ENCODE data around the gene NKX6-2. TPM values are rescaled to one million over a fixed set of nuclear protein-coding genes. Genes with fewer than 3 reads are reported as not detected.

NKX6-2 gene
- total RNA-seq, 2 experiments from 2014 or later = not detected

DNA sequence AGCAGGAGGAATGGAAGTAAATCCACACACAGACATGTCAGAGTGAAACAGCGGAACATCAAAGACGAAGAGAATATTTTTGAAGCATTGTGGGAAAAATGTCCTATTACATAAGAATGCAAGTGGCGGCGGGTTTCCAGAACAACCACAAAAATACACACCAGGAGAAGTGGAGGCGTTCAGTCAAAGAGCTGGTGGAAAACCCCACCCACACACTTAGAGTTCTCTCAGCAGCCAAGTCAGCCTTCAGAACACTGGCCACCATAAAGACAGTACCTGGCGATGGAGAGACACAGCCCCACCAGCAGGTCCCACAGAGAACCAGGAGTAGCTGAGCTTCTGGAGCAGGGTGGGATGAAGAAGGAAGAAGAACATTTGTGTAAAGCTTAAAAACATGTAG is 23.7 kb downstream of the NKX6-2 start:
- no peaks in the 10 kb centered on the region for H3K27me3 ChIP-seq (ENCODE audit: control insufficient read depth in 1 of 2, insufficient read depth in 2 of 2, low read length in 2 of 2)
- Mint-ChIP-seq H3K9me3 (no peaks in the 10 kb centered on the region), H3K4me3 (no peak overlapping the region), H3K36me3 (ENCODE audit: low read depth) (peaks cover 14% of the 10 kb centered on the region), H3K27me3 (no peaks in the 10 kb centered on the region), H3K4me1 (ENCODE audit: low read depth) (peaks cover 10% of the 10 kb centered on the region), H3K27ac (no peak overlapping the region)
- peaks cover 0 to 8% of the 10 kb centered on the region in 2 experiments for H3K9me3 ChIP-seq (ENCODE audit: control insufficient read depth in 1 of 2, insufficient read depth in 1 of 2, low read length in 2 of 2)
- ChIA-PET POLR2A (no interaction called here), CTCF (no interaction called here)
- DNase-seq (no peak), ATAC-seq (ENCODE audit: poor library complexity) (no peak)
- no peak overlapping the region for H3K27ac ChIP-seq (ENCODE audit: low read depth in 1 of 2, low read length in 2 of 2)
- TF ChIP-seq CTCF (IDR thresholded peaks at IDR 0.05) = no peak
- intact Hi-C loops (cut with DNase I, micrococcal nuclease) = no loop called here
- peaks cover 12% of the 10 kb centered on the region for H3K36me3 ChIP-seq (ENCODE audit: insufficient read depth, low read length)
- H3K4me3 ChIP-seq (ENCODE audit: low read length) = no peak overlapping the region
- peaks cover 4% of the 10 kb centered on the region for H3K4me1 ChIP-seq (ENCODE audit: insufficient read depth, low read length)

DNA sequence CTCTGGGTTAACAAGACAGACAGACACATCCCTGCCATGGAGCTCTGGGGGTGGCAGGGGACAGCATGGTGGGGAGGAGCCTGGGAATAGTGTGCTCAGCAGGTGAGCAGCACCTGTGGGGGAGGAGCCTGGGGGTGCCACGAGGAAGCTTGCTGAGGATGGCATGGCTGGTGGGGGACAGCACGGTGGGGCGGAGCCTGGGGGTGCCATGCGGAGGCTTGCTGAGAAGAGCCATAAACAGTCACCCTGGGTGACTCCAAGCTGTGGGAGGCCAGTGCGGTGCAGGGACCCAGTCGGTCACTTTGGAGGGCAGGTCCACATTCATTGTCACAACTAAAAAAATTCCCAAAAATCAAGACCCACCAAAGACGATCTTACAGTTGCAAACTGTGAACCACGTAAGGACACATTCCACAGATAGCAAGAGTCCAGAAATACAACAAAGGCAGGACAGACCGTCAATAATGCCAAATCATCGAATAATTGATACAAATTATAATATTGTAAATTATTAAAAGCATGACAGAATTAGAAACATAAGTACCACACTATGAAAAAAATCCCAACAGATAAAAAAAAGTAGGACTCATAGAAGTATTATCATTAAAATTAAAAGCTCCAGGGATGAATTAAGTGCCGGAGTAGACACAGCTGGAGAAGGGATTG is 24.4 kb downstream of the NKX6-2 start:
- peaks cover 18% of the 10 kb centered on the region for H3K36me3 Mint-ChIP-seq (ENCODE audit: low read depth)
- CTCF ChIA-PET = no interaction called here
- no peak overlapping the region for H3K27ac Mint-ChIP-seq
- intact Hi-C loops (cut with DNase I, micrococcal nuclease) = no loop called here
- POLR2A ChIA-PET = no interaction called here
- Histone ChIP-seq H3K36me3 (ENCODE audit: insufficient read depth, low read length) (peaks cover 15% of the 10 kb centered on the region), H3K9me3 (ENCODE audit: control insufficient read depth in 1 of 2, insufficient read depth in 1 of 2, low read length in 2 of 2) (peaks cover 0 to 13% of the 10 kb centered on the region in 2 experiments), H3K4me3 (ENCODE audit: low read length) (no peak overlapping the region), H3K27me3 (ENCODE audit: control insufficient read depth in 1 of 2, insufficient read depth in 2 of 2, low read length in 2 of 2) (no peaks in the 10 kb centered on the region), H3K27ac (ENCODE audit: low read depth in 1 of 2, low read length in 2 of 2) (no peak overlapping the region), H3K4me1 (ENCODE audit: insufficient read depth, low read length) (peaks cover 4% of the 10 kb centered on the region)
- no peak for DNase-seq
- H3K4me3 Mint-ChIP-seq = no peak overlapping the region
- no peak for TF ChIP-seq CTCF (IDR thresholded peaks at IDR 0.05)
- H3K9me3 Mint-ChIP-seq = no peaks in the 10 kb centered on the region
- no peaks in the 10 kb centered on the region for H3K27me3 Mint-ChIP-seq
- H3K4me1 Mint-ChIP-seq (ENCODE audit: low read depth) = peaks cover 10% of the 10 kb centered on the region
- ATAC-seq (ENCODE audit: poor library complexity) = no peak

GRCh38 chr10:132758865-132759264 is 27.1 kb downstream of the NKX6-2 start:
- H3K4me1 Mint-ChIP-seq (ENCODE audit: low read depth) = peaks cover 10% of the 10 kb centered on the region
- Histone ChIP-seq H3K4me1 (ENCODE audit: insufficient read depth, low read length) (peaks cover 4% of the 10 kb centered on the region), H3K27me3 (ENCODE audit: control insufficient read depth in 1 of 2, insufficient read depth in 2 of 2, low read length in 2 of 2) (no peaks in the 10 kb centered on the region), H3K4me3 (ENCODE audit: low read length) (no peak overlapping the region), H3K27ac (ENCODE audit: low read depth in 1 of 2, low read length in 2 of 2) (no peak overlapping the region), H3K9me3 (ENCODE audit: control insufficient read depth in 1 of 2, insufficient read depth in 1 of 2, low read length in 2 of 2) (peaks cover 0 to 24% of the 10 kb centered on the region in 2 experiments), H3K36me3 (ENCODE audit: insufficient read depth, low read length) (peaks cover 31% of the 10 kb centered on the region)
- H3K27me3 Mint-ChIP-seq = no peaks in the 10 kb centered on the region
- peaks cover 33% of the 10 kb centered on the region for H3K36me3 Mint-ChIP-seq (ENCODE audit: low read depth)
- no peak overlapping the region for H3K4me3 Mint-ChIP-seq
- TF ChIP-seq CTCF (IDR thresholded peaks at IDR 0.05) = no peak
- H3K9me3 Mint-ChIP-seq = peaks cover 5% of the 10 kb centered on the region
- no peak for DNase-seq
- ATAC-seq (ENCODE audit: poor library complexity) = no peak
- intact Hi-C loops (cut with DNase I, micrococcal nuclease) = no loop called here
- CTCF ChIA-PET = no interaction called here
- POLR2A ChIA-PET = no interaction called here
- H3K27ac Mint-ChIP-seq = no peak overlapping the region
